GM12891 (cell line): ENCODE data around the gene CFAP46.

ENCODE experiments used
- DNase-seq: peaks from one replicate; pipeline ENCODE4 v3.0.0; 2011; ENCODE audit warnings: low spot score; ENCODE audit not compliant: insufficient read length
- FAIRE-seq: peaks from 2 replicates; lab custom pipeline; 2011; peaks lifted over from hg19 to GRCh38; lab: Jason Lieb, UNC
- PAX5 ChIP-seq: IDR thresholded peaks from 2 replicates; pipeline ENCODE4 v1.6.1; 2011; ENCODE audit warnings: low read length, moderate library complexity, mild to moderate bottlenecking; ENCODE audit not compliant: insufficient read depth, severe bottlenecking
- POLR2A ChIP-seq: IDR thresholded peaks from 2 replicates; pipeline ENCODE4 v1.6.1; 2011; ENCODE audit warnings: low read depth, low read length, control low read depth
- POLR2AphosphoS5 ChIP-seq: IDR thresholded peaks from 2 replicates; pipeline ENCODE4 v1.6.1; 2011; ENCODE audit warnings: low read depth, low read length, control low read depth
- POU2F2 ChIP-seq: IDR thresholded peaks from 2 replicates; pipeline ENCODE4 v1.6.1; 2011; ENCODE audit warnings: low read depth, mild to moderate bottlenecking, control low read depth, low read length, moderate library complexity
- SPI1 ChIP-seq: IDR thresholded peaks from 2 replicates; pipeline ENCODE4 v1.6.1; 2011; ENCODE audit warnings: low read depth, low read length, control low read depth
- TAF1 ChIP-seq: IDR thresholded peaks from 2 replicates; pipeline ENCODE4 v1.6.1; 2011; ENCODE audit warnings: low read depth, low read length, control low read depth

The CFAP46 gene

DNA sequence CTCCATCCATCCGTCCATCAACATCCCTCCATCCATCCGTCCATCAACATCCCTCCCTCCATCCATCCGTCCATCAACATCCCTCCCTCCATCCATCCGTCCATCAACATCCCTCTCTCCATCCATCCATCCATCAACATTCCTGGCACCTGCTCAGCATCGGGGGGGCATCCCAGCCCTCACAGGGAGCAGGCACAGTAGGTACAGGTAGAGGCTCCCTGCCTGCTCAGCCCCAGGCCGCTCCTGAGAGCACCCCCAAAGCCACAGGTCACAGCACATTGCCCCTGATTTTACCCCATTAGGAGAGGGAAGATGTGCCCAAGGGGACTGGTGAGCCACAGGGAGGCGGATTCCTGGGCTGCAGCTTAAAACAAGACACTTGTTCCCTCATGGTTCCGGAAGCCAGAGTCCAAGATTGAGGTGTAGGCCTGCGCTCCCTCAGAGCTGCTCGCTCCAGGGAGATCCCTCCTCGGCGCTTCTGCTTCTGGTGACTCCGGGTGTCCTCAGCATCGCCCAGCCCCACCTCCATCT is 21.1 kb upstream of the CFAP46 start:
- FAIRE-seq (no peak), DNase-seq (no peak)
- TF ChIP-seq SPI1 (no peak), POU2F2 (no peak), PAX5 (no peak)

DNA sequence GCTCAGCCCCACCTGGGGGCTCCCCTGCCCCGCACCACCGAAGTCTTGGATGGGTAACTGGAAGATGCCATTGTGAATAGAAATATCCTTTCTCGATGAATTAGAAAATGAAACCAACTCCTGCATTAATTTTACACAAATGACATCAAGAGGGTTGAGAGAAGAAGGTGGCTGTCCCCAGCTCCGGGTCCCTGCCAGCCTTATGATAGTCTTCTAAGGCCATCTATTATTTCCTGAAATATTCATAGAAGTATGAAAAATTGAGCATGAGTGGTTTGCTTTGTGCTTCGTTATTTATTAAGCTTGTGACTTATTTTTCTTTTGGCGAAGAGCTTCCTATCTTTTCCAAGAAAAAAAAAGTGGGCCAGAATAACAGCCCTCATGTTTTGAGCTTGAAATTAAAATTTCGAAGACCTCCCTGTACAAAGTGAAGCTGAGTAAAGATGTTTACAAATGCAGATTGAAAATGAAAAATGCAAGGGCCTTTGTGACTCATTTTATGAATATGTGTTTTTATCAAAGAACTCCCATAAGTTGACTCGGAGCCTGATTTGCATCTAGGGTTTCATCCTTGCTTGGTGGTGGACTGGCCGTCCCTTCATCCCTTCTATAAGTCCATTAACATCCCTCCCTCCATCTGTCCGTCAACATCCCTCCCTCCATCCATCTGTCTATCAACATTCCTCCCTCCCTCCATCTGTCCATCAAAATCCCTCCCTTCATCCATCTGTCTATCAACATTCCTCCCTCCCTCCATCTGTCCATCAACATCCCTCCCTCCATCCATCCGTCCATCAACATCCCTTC is 20.5 kb upstream of the CFAP46 start:
- DNase-seq, result no peak
- TF ChIP-seq POU2F2 (peak; percentile 77; the same call in 1 of the 2 replicates), PAX5 (no peak)
- FAIRE-seq, result peak; percentile 68

DNA sequence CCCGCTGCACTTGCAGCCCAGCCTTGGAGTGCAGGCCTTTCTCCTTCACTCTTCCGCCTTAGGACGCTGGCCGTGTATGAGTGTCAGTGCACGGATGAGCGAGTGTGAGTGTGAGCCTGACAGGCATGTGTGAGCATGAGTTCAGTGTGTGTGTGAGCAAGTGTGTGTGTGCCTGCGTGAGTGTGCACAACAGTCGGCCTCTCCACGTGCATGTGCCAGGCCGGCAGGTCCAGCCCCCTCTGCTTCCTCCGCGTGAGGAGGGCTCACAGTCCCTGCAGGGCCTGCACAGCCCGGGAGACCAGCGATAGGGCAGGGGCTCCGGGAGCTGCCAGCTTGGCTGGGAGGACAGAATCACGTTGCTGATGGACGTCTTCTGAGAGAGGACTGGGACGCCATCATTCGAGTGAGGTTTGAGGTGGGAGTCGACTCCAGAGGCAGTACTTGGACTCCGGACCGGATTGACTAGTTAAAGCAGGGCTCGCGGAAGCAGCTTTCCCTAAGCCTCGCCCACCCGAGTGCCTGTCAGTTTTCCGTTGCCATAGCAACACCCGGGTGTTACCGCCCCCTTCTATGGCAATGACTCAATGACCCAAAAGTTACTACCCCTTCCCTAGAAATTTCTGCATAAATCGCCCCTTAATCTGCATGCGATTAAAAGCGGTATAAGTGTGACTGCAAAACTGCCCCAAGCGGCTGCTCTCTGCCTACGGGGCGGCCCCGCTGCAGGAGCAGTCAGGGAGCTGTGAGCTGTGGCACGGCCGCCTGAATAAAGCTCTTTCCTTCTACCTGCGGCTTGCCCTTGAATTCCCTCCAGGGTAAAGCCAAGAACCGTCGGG is 19.6 kb upstream of the CFAP46 start:
- FAIRE-seq, result peak; percentile 89

DNA sequence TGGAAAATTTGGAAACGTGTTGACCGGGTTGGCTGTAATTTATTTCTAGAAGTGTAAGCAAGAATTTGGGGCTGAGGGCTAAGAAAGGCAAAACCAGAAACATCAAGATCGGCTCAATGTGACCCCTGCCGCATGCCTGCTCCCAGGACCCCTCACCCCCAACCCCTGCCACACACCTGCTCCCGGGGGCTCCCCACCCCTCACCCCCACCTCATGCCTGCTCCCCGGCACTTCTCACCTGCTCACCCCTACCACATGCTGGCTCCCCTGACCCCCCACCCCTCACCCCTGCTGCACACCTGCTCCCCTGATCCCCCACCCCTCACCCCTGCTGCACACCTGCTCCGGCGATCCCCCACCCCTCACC is 19.0 kb upstream of the CFAP46 start:
- TF ChIP-seq SPI1, result no peak
- TF ChIP-seq POLR2A, result no peak
- TF ChIP-seq TAF1, result no peak
- FAIRE-seq, result no peak

More for the DNA sequence above, 19.6 kb upstream of the CFAP46 start:
- peak; percentile 66 for DNase-seq
- no peak for TF ChIP-seq POLR2AphosphoS5
- TF ChIP-seq POU2F2, result peak; percentile 38; the same call in 1 of the 2 replicates
- TF ChIP-seq SPI1, result no peak
- TF ChIP-seq POLR2A, result no peak

DNA sequence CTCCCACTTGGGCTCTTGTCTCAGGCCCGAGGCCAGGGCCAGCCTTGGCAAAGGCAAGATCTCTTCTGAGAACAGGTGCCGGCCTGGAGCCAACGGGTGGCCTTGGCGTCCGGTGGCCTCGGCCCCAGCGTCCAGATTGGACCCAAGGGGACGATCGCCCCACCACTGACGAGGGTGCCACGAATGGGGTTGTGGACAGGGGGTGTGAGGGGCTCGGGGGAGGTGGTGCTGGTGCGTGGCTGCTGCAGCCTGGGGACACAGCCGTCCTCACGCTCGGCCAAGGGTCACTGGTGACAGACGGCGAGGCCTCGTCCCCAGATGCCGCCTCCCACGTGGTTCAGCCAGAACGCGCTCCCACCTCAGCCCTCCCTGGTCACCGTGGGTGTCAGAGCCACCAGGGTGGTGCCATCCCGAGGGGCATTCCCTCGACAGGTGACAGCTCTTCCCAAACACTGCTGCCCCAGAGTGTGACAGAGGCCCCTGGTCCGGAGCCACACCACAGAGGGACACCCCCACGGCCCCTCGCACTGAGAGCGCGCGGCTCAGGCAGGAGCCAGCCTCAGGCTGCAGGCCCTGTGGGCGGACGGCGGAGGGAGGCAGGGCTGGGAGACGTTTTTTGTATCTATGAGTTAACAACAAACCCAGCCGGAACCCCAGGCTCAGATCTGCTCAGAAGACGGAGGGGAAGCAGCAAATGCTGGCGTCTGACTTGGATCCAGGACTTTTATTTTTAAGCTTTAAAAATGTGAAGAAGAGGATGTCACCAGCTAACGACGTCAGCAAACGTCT is 18.5 kb upstream of the CFAP46 start:
- no peak for FAIRE-seq
- DNase-seq, result no peak

More for the DNA sequence above, 19.0 kb upstream of the CFAP46 start:
- DNase-seq, result no peak

DNA sequence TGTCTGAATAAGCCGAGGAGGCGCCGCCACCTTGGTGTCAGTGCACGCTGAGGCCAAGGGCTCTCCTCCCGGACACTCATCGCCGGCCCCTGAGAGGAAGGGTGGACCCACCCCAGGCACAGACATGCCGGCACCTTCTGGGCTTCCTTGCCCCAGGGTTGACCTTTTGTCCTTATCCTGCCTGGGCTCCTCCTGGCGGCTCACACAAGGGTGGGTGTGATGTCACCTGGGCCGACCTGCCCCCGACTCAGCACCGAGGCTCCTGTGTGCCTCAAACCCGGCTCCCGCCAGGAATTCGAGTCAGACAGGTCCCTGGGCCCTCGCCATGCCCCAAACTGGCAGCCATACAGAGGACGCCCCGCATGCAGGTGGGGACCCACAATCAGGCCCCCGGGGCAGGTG is 17.7 kb upstream of the CFAP46 start:
- FAIRE-seq, result no peak
- no peak for DNase-seq
- TF ChIP-seq POU2F2 (no peak), TAF1 (no peak), POLR2A (no peak), PAX5 (no peak), SPI1 (no peak), POLR2AphosphoS5 (no peak)

More for the DNA sequence above, 18.5 kb upstream of the CFAP46 start:
- no peak for TF ChIP-seq SPI1
- TF ChIP-seq POU2F2, result no peak
- TF ChIP-seq TAF1, result no peak
- no peak for TF ChIP-seq PAX5
- TF ChIP-seq POLR2AphosphoS5, result no peak
- no peak for TF ChIP-seq POLR2A

DNA sequence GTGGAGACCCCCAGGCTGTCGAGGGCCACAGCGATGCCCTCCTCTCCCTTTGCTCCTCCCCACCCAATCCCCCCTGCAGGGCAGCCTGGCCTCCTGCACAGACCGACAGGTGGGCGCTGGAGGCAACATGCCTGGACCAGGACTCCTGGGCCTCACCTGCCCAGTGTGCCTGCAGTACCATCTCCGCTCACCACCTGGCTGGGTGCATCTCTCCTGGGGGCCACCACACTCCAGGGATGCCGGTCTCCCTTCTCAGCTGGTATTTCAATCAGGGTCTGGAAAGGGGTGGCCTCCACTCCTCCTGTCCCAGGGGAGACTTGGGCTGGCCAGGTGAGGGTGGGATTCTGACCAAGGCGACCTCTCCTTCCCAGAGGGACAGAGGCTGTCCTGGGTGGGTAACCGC is 17.2 kb upstream of the CFAP46 start:
- TF ChIP-seq SPI1 (no peak), POLR2AphosphoS5 (no peak), TAF1 (no peak), PAX5 (no peak), POU2F2 (no peak), POLR2A (no peak)
- DNase-seq (no peak), FAIRE-seq (no peak)

DNA sequence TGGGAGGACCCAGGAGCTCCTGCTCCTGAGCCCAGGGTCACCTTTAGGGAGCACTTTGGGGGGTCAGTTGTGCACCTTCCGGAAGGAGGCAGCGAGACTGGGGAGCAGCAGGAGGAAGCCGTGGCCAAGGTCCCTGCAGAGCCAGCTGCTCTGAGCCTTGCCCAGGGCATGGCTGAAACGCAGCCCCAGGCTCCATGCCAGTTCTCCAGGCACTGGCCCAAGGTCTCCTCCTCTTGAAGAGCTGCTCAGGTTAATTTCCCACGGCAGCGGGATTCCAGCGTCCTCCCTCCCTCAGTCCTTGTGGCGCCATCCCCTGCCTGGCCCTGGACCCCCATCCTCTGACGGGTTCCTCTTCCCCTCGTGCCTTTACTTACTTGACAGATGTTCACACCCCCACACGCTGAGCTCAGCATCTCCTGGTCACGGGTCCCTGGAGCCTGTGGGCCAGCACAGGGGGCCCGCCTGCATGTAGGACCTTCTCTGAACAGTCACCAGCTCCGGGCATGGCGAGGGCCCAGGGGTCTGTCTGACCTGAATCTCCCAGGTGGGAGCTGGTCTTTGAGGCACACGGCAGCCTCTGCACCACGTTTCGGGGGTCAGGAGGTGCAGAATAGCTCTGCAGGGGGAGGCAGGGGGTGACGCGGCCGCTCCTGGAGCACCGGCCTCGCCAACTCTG is 16.7 kb upstream of the CFAP46 start:
- no peak for DNase-seq
- FAIRE-seq, result no peak
- no peak for TF ChIP-seq POLR2AphosphoS5
